IMR-90 (cell line): Measurements from ENCODE around the gene PKP4. TPM values are rescaled to one million over a fixed set of nuclear protein-coding genes. Genes with fewer than 3 reads are reported as not detected.

ENCODE experiments used
- ATAC-seq: fragments of 200-7000 bp; cut with Tn5 transposase; 2 replicates; pipeline ENCODE4 v1.9.1; 2020; ENCODE audit warnings: low read depth, mild to moderate bottlenecking, moderate library complexity
- BruUV-seq: library from RNA; stranded (reverse); fragments of 400-500 nt; replicated peaks from 2 replicates; lab custom pipeline; 2021; lab: Mats Ljungman, UMichigan
- CTCF ChIA-PET: fragments of 300-600 bp; formaldehyde crosslinking; extraction: SDS; loops from one replicate; lab custom pipeline; 2021; ENCODE audit warnings: antibody characterized with exemption; lab: Yijun Ruan, JAX
- POLR2A ChIA-PET: fragments of 300-600 bp; sonication (Branson Sonifier 250); formaldehyde crosslinking; loops from one replicate; lab custom pipeline; 2022; ENCODE audit warnings: antibody characterized with exemption; ENCODE audit not compliant: unreplicated experiment; lab: Charles Lee
- DNase-seq: peaks from one replicate; pipeline ENCODE4 v3.0.0; 2013
- H2AFZ ChIP-seq: replicated peaks from 2 replicates; pipeline ENCODE3; 2013; ENCODE audit warnings: low read length, mild to moderate bottlenecking; ENCODE audit not compliant: poor library complexity
- H2AK5ac ChIP-seq: 2 replicates; pipeline ENCODE4 v1.6.1; 2013; ENCODE audit warnings: low read depth, low read length, inconsistent platforms
- H2AK9ac ChIP-seq: replicated peaks from 2 replicates; pipeline ENCODE3; 2013; ENCODE audit warnings: mild to moderate bottlenecking, low read depth, low read length, moderate library complexity; ENCODE audit not compliant: poor library complexity
- H2BK120ac ChIP-seq: 2 replicates; pipeline ENCODE4 v1.6.1; 2013; ENCODE audit warnings: low read depth, low read length, inconsistent platforms
- H2BK15ac ChIP-seq: 3 replicates; pipeline ENCODE4 v1.6.1; 2013; ENCODE audit warnings: low read depth, low read length, inconsistent platforms
- H2BK20ac ChIP-seq: 2 replicates; pipeline ENCODE4 v1.6.1; 2013; ENCODE audit warnings: low read depth, mild to moderate bottlenecking, inconsistent platforms, low read length, moderate library complexity
- H2BK5ac ChIP-seq: 2 replicates; pipeline ENCODE4 v1.6.1; 2013; ENCODE audit warnings: mild to moderate bottlenecking, low read depth, low read length, inconsistent platforms; ENCODE audit not compliant: poor library complexity, severe bottlenecking
- H3K14ac ChIP-seq: replicated peaks from 2 replicates; pipeline ENCODE4 v1.6.1; 2013; ENCODE audit warnings: low read depth, low read length, inconsistent platforms
- H3K18ac ChIP-seq: 2 replicates; pipeline ENCODE4 v1.6.1; 2013; ENCODE audit warnings: low read depth, low read length, control low read depth
- H3K23ac ChIP-seq: 2 replicates; pipeline ENCODE4 v1.6.1; 2013; ENCODE audit warnings: low read depth, low read length, inconsistent platforms
- H3K27ac ChIP-seq: 2 replicates; pipeline ENCODE4 v1.5.1; 2013; ENCODE audit warnings: mild to moderate bottlenecking, control low read depth, low read length; ENCODE audit not compliant: insufficient read depth
- H3K27me3 ChIP-seq: 2 replicates; pipeline ENCODE4 v1.6.1; 2013; ENCODE audit warnings: low read length; ENCODE audit not compliant: control insufficient read depth, insufficient read depth
- H3K36me3 ChIP-seq: 2 replicates; pipeline ENCODE4 v1.6.1; 2013; ENCODE audit warnings: low read length, mixed read lengths; ENCODE audit not compliant: control insufficient read depth, insufficient read depth
- H3K4ac ChIP-seq: 2 replicates; pipeline ENCODE4 v1.6.1; 2013; ENCODE audit warnings: low read depth, low read length, inconsistent platforms
- H3K4me1 ChIP-seq: 2 replicates; pipeline ENCODE4 v1.6.1; 2013; ENCODE audit warnings: low read length, mixed read lengths; ENCODE audit not compliant: control insufficient read depth, insufficient read depth
- H3K4me2 ChIP-seq: 2 replicates; pipeline ENCODE4 v1.6.1; 2013; ENCODE audit warnings: low read depth, mild to moderate bottlenecking, control low read depth, low read length, moderate library complexity
- H3K4me3 ChIP-seq: 2 replicates; pipeline ENCODE4 v1.5.1; 2013; ENCODE audit warnings: low read depth, mild to moderate bottlenecking, control low read depth, low read length, moderate library complexity; ENCODE audit not compliant: insufficient read depth
- H3K56ac ChIP-seq: 2 replicates; pipeline ENCODE4 v1.6.1; 2013; ENCODE audit warnings: low read length, inconsistent platforms; ENCODE audit not compliant: insufficient read depth; ENCODE audit errors: extremely low read depth
- H3K79me1 ChIP-seq, 2 experiments: 2 replicates each; pipeline ENCODE4 v1.6.1; 2013; ENCODE audit warnings: low read length in 2 of 2, inconsistent platforms in 1 of 2, low read depth in 1 of 2
- H3K9ac ChIP-seq: 2 replicates; pipeline ENCODE4 v1.6.1; 2013; ENCODE audit warnings: low read depth, low read length, control low read depth
- H3K9me1 ChIP-seq: 2 replicates; pipeline ENCODE4 v1.6.1; 2013; ENCODE audit warnings: low read length, inconsistent platforms; ENCODE audit not compliant: insufficient read depth
- H3K9me3 ChIP-seq: 2 replicates; pipeline ENCODE4 v1.6.1; 2013; ENCODE audit warnings: low read length; ENCODE audit not compliant: control insufficient read depth, insufficient read depth
- H4K20me1 ChIP-seq: 2 replicates; pipeline ENCODE4 v1.6.1; 2013; ENCODE audit warnings: low read length, inconsistent platforms; ENCODE audit not compliant: insufficient read depth
- H4K5ac ChIP-seq: 2 replicates; pipeline ENCODE4 v1.6.1; 2013; ENCODE audit warnings: mild to moderate bottlenecking, low read depth, low read length, control low read depth
- H4K8ac ChIP-seq, 2 experiments: 2 replicates each; pipeline ENCODE4 v1.6.1; 2013; ENCODE audit warnings: low read depth in 2 of 2, low read length in 2 of 2, control low read depth in 1 of 2, inconsistent platforms in 1 of 2
- H4K91ac ChIP-seq: 2 replicates; pipeline ENCODE4 v1.6.1; 2013; ENCODE audit warnings: low read depth, low read length, inconsistent platforms; ENCODE audit not compliant: insufficient read depth
- FOS ChIP-seq: fragments of 150-350 bp; IDR thresholded peaks from 2 replicates; pipeline ENCODE4 v1.6.1; 2016; ENCODE audit warnings: low read depth, low read length
- RFX5 ChIP-seq: IDR thresholded peaks from 2 replicates; pipeline ENCODE4 v1.8.0; 2012; ENCODE audit warnings: low read depth, mild to moderate bottlenecking, low read length, moderate library complexity
- WGBS, 2 experiments: methylation state at CpG; one replicate each; pipeline versions ENCODE4 v1.1.5 to v1.1.7; 2013; ENCODE audit warnings: missing lambda C conversion rate in 2 of 2; ENCODE audit not compliant: insufficient read length in 1 of 2; ENCODE audit errors: extremely low coverage in 2 of 2; 5-methylcytosine and 5-hydroxymethylcytosine counted together
- dilution Hi-C: fragments of 300-500 bp; cut with HindIII; formaldehyde crosslinking; loops from one replicate; pipeline ENCODE4 v1.14.3; 2018; ENCODE audit warnings: low sequenced_read_pairs; ENCODE audit not compliant: unreplicated experiment
- in situ Hi-C: fragments of 300-500 bp; cut with MboI; formaldehyde crosslinking; loops from 3 replicates; pipeline ENCODE4 v1.14.3; 2019; ENCODE audit warnings: low sequenced_read_pairs, inconsistent platforms, mixed read lengths
- intact Hi-C: fragments of 100-400 bp; cut with micrococcal nuclease; formaldehyde crosslinking; loops from 2 replicates; pipeline ENCODE4 v1.10.0; 2022
- polyA plus RNA-seq, 3 experiments: library from polyadenylated mRNA; depleted of rRNA; stranded (reverse); fragments of >200 nt; gene quantifications; 2 replicates each; pipeline ENCODE4 v1.2.3, GENCODE V29; 2012; ENCODE audit warnings: low replicate concordance in 1 of 3
- total RNA-seq: library from RNA; depleted of rRNA; stranded (reverse); fragments of >200 nt; gene quantifications from 2 replicates; pipeline ENCODE4 v1.2.3, GENCODE V29; 2012
- TF ChIP-seq, protein P1 (sequence below): conservative IDR thresholded peaks from 2 replicates; pipeline ENCODE4 v1.5.1; 2012; ENCODE audit warnings: mild to moderate bottlenecking, low read depth, low read length, improper control_type of control experiment
- TF ChIP-seq, protein P2 (sequence below): fragments of 150-350 bp; IDR thresholded peaks from 2 replicates; pipeline ENCODE4 v1.6.1; 2017; ENCODE audit warnings: mild to moderate bottlenecking, antibody characterized with exemption, low read length, low read depth

PKP4 gene
- total and polyA plus RNA-seq, 2 of the 4 experiments (the other 2 are of a cell fraction) = 20.1 to 37.8 TPM

DNA sequence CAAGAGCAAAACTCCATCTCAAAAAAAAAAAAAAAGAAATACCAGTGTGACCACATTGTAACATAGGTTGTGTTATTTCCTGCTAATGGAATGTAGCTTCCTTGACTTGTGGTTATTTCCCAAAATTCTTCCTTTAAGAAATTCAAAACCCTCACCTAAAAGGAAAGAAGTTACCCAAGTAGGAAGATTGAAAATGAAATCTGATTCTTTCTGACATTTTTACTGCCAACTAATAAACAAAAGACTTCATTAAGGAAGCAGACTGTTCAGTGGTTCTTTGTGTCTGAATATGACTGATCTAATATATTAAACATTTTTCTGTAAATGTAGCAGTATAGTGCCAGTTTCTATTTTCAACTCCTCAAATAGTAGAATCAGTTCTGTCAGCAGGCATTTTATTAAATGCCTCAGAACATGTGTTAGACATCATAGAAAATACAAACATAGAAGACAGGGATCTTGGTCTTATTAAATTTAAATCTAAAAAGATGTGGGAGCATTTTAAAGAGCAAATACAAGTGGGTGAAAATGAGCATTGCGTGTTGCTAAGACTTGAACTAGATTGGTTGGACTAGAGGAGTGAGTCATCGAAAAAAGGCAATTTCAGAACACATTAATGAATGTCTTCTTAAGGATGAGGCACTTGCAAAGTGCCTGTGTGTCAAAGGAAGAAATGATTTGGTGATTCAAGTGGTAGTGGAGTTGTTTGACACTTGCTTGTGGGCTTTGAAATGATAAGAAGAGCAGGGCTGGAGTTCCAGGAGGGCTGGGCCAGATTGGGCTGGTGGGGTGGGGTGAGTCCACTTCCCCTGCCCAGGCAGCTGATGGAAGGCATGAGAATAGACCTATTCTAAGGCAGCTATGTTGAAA lies 53.4 kb downstream of the PKP4 start:
- H3K18ac ChIP-seq = no peak overlapping the region; the same call in 1 of the 2 replicates
- dilution Hi-C loops = no loop called here

More for the DNA sequence above, 53.4 kb downstream of the PKP4 start:
- Histone ChIP-seq H3K56ac (no peak overlapping the region), H3K9me1 (peaks cover 11% of the 10 kb centered on the region; the same call in 1 of the 2 replicates), H4K91ac (no peak overlapping the region), H2BK20ac (no peak overlapping the region), H2AK5ac (peak overlapping the region; percentile 72; the same call in 1 of the 2 replicates), H3K4me3 (no peak overlapping the region), H2AFZ (no peak overlapping the region), H3K23ac (no peak overlapping the region), H2BK5ac (no peak overlapping the region), H4K8ac (0 out of 4 replicates have a peak overlapping the region, but pooled peaks of 1 of the 2 experiments have one; percentile 42), H2BK120ac (no peak overlapping the region), H3K79me1 (peaks cover 15 to 27% of the 10 kb centered on the region in 2 experiments), H3K9ac (no peak overlapping the region), H3K36me3 (no peaks in the 10 kb centered on the region), H4K5ac (no peak overlapping the region), H3K27me3 (no peaks in the 10 kb centered on the region), H2BK15ac (no peak overlapping the region), H3K9me3 (no peaks in the 10 kb centered on the region), H3K4me2 (no peak overlapping the region), H3K4ac (no peak overlapping the region), H3K27ac (no peak overlapping the region), H2AK9ac (no peak overlapping the region), H3K4me1 (peaks cover 4% of the 10 kb centered on the region; the same call in 1 of the 2 replicates), H4K20me1 (no peaks in the 10 kb centered on the region), H3K14ac (no peak overlapping the region)
- TF ChIP-seq, protein P1, sequence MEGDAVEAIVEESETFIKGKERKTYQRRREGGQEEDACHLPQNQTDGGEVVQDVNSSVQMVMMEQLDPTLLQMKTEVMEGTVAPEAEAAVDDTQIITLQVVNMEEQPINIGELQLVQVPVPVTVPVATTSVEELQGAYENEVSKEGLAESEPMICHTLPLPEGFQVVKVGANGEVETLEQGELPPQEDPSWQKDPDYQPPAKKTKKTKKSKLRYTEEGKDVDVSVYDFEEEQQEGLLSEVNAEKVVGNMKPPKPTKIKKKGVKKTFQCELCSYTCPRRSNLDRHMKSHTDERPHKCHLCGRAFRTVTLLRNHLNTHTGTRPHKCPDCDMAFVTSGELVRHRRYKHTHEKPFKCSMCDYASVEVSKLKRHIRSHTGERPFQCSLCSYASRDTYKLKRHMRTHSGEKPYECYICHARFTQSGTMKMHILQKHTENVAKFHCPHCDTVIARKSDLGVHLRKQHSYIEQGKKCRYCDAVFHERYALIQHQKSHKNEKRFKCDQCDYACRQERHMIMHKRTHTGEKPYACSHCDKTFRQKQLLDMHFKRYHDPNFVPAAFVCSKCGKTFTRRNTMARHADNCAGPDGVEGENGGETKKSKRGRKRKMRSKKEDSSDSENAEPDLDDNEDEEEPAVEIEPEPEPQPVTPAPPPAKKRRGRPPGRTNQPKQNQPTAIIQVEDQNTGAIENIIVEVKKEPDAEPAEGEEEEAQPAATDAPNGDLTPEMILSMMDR = no peak
- TF ChIP-seq, protein P2, sequence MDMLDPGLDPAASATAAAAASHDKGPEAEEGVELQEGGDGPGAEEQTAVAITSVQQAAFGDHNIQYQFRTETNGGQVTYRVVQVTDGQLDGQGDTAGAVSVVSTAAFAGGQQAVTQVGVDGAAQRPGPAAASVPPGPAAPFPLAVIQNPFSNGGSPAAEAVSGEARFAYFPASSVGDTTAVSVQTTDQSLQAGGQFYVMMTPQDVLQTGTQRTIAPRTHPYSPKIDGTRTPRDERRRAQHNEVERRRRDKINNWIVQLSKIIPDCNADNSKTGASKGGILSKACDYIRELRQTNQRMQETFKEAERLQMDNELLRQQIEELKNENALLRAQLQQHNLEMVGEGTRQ = no peak
- TF ChIP-seq RFX5 (no peak), FOS (peak; percentile 46; the same call in 1 of the 2 replicates)
- ChIA-PET POLR2A (no interaction called here), CTCF (interaction anchor here (0.6 kb wide), 2 partner anchors 19 to 20 kb away, joined by 3 to 5 read pairs; no protein-coding TSS in a partner anchor)
- BruUV-seq = no TSS peak
- peak; percentile 55 for ATAC-seq
- no CpG with 5 or more reads among the region's 2 CpGs for whole genome bisulfite sequencing, 2 experiments
- peak; percentile 64 for DNase-seq
- in situ Hi-C loops = no loop called here
- intact Hi-C loops = no loop called here
